Peyer's patch (tissue), 4 donors: Measurements from ENCODE around the gene PAGE1.

Source experiments
- POLR2A ChIP-seq, 2 donors: fragments of 450-650 bp; IDR thresholded peaks; one replicate each; pipeline ENCODE4 v1.5.1; 2017; ENCODE audit warnings: antibody characterized with exemption in 2 of 2, mild to moderate bottlenecking in 2 of 2, moderate library complexity in 2 of 2
- TF ChIP-seq, protein P1 (sequence below), 6 experiments: fragments of 450-650 bp in 4 of 6; fragments of 200-600 bp in 2 of 6; sonication (generic) in 1 of 6; IDR thresholded peaks; one replicate each; pipeline ENCODE4 v1.5.1; 2017 to 2019; ENCODE audit warnings: antibody characterized with exemption in 6 of 6, mild to moderate bottlenecking in 3 of 6, moderate library complexity in 1 of 6

GRCh38 chrX:49695276-49696180, at the start of gene PAGE1:
- TF ChIP-seq, protein P1, sequence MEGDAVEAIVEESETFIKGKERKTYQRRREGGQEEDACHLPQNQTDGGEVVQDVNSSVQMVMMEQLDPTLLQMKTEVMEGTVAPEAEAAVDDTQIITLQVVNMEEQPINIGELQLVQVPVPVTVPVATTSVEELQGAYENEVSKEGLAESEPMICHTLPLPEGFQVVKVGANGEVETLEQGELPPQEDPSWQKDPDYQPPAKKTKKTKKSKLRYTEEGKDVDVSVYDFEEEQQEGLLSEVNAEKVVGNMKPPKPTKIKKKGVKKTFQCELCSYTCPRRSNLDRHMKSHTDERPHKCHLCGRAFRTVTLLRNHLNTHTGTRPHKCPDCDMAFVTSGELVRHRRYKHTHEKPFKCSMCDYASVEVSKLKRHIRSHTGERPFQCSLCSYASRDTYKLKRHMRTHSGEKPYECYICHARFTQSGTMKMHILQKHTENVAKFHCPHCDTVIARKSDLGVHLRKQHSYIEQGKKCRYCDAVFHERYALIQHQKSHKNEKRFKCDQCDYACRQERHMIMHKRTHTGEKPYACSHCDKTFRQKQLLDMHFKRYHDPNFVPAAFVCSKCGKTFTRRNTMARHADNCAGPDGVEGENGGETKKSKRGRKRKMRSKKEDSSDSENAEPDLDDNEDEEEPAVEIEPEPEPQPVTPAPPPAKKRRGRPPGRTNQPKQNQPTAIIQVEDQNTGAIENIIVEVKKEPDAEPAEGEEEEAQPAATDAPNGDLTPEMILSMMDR (IDR thresholded peaks at IDR 0.05) = no peak
- TF ChIP-seq POLR2A (IDR thresholded peaks at IDR 0.05) = no peak
